Fibroblast of lung (primary cell): ENCODE measurements around the gene ADAMTSL1.

Experiments used
- EZH2 ChIP-seq: IDR thresholded peaks from 2 replicates; pipeline ENCODE4 v1.5.1; 2012; ENCODE audit warnings: low read length, control low read depth, mild to moderate bottlenecking; ENCODE audit errors: missing control alignments
- TF ChIP-seq, protein P1 (sequence below), 2 donors: IDR thresholded peaks in 1 of 2; conservative IDR thresholded peaks in 1 of 2; 1 replicate in 1 of 2; 2 replicates in 1 of 2; pipeline ENCODE4 v1.5.1; 2011 to 2012; ENCODE audit warnings: low read length in 2 of 2, control low read depth in 1 of 2, inconsistent platforms in 1 of 2, low read depth in 1 of 2, mild to moderate bottlenecking in 1 of 2

DNA sequence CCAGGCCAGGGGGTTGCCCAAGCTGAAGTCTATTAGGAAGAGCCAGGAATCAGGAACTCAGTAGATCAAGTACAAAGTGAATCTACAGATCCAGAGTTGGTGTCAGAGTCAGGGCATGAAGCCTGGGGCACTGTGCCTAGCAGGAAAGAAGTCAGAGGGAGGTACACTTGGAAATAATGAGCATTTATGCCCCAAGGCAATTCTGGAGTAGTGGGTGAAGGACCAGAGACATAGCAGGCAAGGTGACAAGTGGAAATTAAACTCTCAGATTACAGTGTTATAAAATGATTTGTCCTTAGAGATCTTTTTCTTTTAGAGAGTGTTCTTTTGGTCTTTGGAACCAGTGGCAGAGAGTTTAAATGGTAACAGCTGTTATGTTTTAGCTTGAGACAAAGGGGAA lies 138.0 kb downstream of the ADAMTSL1 start:
- TF ChIP-seq, protein P1, sequence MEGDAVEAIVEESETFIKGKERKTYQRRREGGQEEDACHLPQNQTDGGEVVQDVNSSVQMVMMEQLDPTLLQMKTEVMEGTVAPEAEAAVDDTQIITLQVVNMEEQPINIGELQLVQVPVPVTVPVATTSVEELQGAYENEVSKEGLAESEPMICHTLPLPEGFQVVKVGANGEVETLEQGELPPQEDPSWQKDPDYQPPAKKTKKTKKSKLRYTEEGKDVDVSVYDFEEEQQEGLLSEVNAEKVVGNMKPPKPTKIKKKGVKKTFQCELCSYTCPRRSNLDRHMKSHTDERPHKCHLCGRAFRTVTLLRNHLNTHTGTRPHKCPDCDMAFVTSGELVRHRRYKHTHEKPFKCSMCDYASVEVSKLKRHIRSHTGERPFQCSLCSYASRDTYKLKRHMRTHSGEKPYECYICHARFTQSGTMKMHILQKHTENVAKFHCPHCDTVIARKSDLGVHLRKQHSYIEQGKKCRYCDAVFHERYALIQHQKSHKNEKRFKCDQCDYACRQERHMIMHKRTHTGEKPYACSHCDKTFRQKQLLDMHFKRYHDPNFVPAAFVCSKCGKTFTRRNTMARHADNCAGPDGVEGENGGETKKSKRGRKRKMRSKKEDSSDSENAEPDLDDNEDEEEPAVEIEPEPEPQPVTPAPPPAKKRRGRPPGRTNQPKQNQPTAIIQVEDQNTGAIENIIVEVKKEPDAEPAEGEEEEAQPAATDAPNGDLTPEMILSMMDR (conservative IDR thresholded peaks at IDR 0.05 in 1 of 2, IDR thresholded peaks at IDR 0.05 in 1 of 2; ENCODE audit: low read depth in 1 of 2, low read length in 2 of 2): no peak
- no peak for TF ChIP-seq EZH2
